WERI-Rb-1 (cell line): ENCODE measurements around the gene RRP8.

Experiments
- DNase-seq: peaks from one replicate; pipeline ENCODE4 v3.0.0-alpha.2; 2020
- H3K27ac ChIP-seq: fragments of 250-450 bp; sonication (Bioruptor Pico); 2 replicates; pipeline ENCODE4 v1.5.1; 2020; ENCODE audit warnings: mild to moderate bottlenecking, moderate library complexity
- H3K27me3 ChIP-seq: fragments of 250-450 bp; sonication (Bioruptor Pico); 2 replicates; pipeline ENCODE4 v1.5.1; 2021; ENCODE audit warnings: mild to moderate bottlenecking, low read depth, moderate library complexity; ENCODE audit not compliant: insufficient read depth, severe bottlenecking
- H3K36me3 ChIP-seq: fragments of 250-450 bp; sonication (Bioruptor Pico); 2 replicates; pipeline ENCODE4 v1.5.1; 2020; ENCODE audit warnings: mild to moderate bottlenecking, moderate library complexity
- H3K4me3 ChIP-seq: 2 replicates; pipeline ENCODE4 v1.5.1; 2011; ENCODE audit warnings: low read depth, mild to moderate bottlenecking, control low read depth, low read length
- H3K9me3 ChIP-seq: fragments of 250-450 bp; sonication (Bioruptor Pico); 2 replicates; pipeline ENCODE4 v1.5.1; 2021; ENCODE audit warnings: mild to moderate bottlenecking, moderate library complexity; ENCODE audit not compliant: severe bottlenecking
- CTCF ChIP-seq: IDR thresholded peaks from 2 replicates; pipeline ENCODE4 v1.5.1; 2011; ENCODE audit warnings: low read depth, mild to moderate bottlenecking, control low read depth, inconsistent platforms, low read length

Gene RRP8

GRCh38 chr11:6612213-6613041 lies 9.0 kb upstream of the RRP8 start, which contains the start of gene TAF10:
Gene TAF10, minus strand, starts transcription at chr11:6612216. Its CDS starts 27 bp downstream, at chr11:6612189.
- Histone ChIP-seq H3K4me3 (peak within 1 kb of the TSS; percentile 80), H3K36me3 (peaks cover 40% of the 10 kb centered on the region), H3K27ac (peak within 1 kb of the TSS; percentile 87), H3K27me3 (no peaks in the 10 kb centered on the region), H3K9me3 (no peaks in the 10 kb centered on the region)
- TF ChIP-seq CTCF: peak; percentile 71
- DNase-seq: peak; percentile 97

- peak overlapping the region; percentile 64 for H3K27ac ChIP-seq
- no peak for TF ChIP-seq CTCF
- DNase-seq: no peak
- H3K4me3 ChIP-seq: peak overlapping the region; percentile 80
- no peaks in the 10 kb centered on the region for H3K27me3 ChIP-seq
- H3K9me3 ChIP-seq: no peaks in the 10 kb centered on the region
- H3K36me3 ChIP-seq: peaks cover 44% of the 10 kb centered on the region
Measured at GRCh38 chr11:6611963-6612212, 8.5 kb upstream of the RRP8 start.

GRCh38 chr11:6611092-6611962 lies 7.9 kb upstream of the RRP8 start:
- Histone ChIP-seq H3K27ac (peak overlapping the region; percentile 64), H3K4me3 (peak overlapping the region; percentile 80), H3K27me3 (no peaks in the 10 kb centered on the region), H3K36me3 (peaks cover 44% of the 10 kb centered on the region), H3K9me3 (no peaks in the 10 kb centered on the region)
- no peak for TF ChIP-seq CTCF
- peak; percentile 26 for DNase-seq

GRCh38 chr11:6610591-6610990 lies 7.2 kb upstream of the RRP8 start:
- no peak overlapping the region for H3K27ac ChIP-seq
- TF ChIP-seq CTCF: no peak
- peaks cover 44% of the 10 kb centered on the region for H3K36me3 ChIP-seq
- no peak overlapping the region for H3K4me3 ChIP-seq
- no peaks in the 10 kb centered on the region for H3K9me3 ChIP-seq
- no peak for DNase-seq
- H3K27me3 ChIP-seq: no peaks in the 10 kb centered on the region

- TF ChIP-seq CTCF: no peak
- Histone ChIP-seq H3K9me3 (no peaks in the 10 kb centered on the region), H3K27ac (no peak overlapping the region), H3K27me3 (no peaks in the 10 kb centered on the region), H3K4me3 (no peak overlapping the region), H3K36me3 (peaks cover 44% of the 10 kb centered on the region)
- DNase-seq: no peak
Measured at GRCh38 chr11:6609502-6610015, 6.1 kb upstream of the RRP8 start.
